WI38 (cell line): ENCODE measurements around the gene KATNB1.

Experiments used
- H3K4me3 ChIP-seq: 2 replicates; pipeline ENCODE4 v1.5.1; 2011; ENCODE audit warnings: low read depth, mild to moderate bottlenecking, control low read depth, low read length
- CTCF ChIP-seq: IDR thresholded peaks from 2 replicates; pipeline ENCODE4 v1.5.1; 2012; ENCODE audit warnings: low read depth, mild to moderate bottlenecking, control low read depth, low read length

The KATNB1 gene

DNA sequence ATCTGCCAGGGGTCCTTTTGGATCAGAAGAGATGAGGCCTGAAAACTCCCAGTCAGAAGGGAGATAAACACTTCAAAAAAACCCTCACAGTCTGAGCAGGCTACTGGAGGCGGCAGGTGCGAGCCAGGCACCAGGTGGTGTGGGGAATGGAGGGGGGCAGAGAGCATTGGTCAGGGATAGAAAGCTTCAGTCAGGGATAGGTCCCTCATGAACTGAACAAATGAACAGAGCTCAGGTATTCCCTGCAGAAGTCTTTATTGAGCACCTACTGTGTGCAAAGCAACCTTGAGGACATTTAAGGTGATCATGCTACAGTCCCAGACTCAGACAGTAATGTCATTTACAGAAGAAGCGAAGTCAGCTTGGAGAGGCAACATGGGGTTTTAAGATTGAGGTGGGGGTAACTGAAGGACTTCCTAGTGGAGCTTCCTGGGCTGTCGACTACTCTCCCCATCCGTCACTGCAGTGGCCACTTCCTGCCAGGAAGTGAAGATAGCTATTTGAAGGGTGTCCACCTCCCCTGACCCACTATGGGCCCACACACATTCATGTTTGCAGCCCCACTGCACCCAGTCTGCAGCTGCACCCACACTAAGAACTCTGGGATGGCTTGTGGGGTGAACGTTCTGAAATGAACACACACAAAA is 63.5 kb downstream of the KATNB1 start:
- no peak overlapping the region for H3K4me3 ChIP-seq
- TF ChIP-seq CTCF: no peak

GRCh38 chr16:57799600-57800199 is 64.1 kb downstream of the KATNB1 start:
- H3K4me3 ChIP-seq: no peak overlapping the region
- no peak for TF ChIP-seq CTCF

GRCh38 chr16:57800200-57801097 is 64.9 kb downstream of the KATNB1 start:
- H3K4me3 ChIP-seq: peak overlapping the region; percentile 89
- TF ChIP-seq CTCF: no peak

GRCh38 chr16:57801098-57801808 is 65.7 kb downstream of the KATNB1 start:
- 0 out of 2 replicates have a peak, but pooled peaks have one; percentile 13 for TF ChIP-seq CTCF
- H3K4me3 ChIP-seq: peak overlapping the region; percentile 89

- H3K4me3 ChIP-seq: peak overlapping the region; percentile 89
- no peak for TF ChIP-seq CTCF
These were observed 66.3 kb downstream of the KATNB1 start for GRCh38 chr16:57801809-57802340.

DNA sequence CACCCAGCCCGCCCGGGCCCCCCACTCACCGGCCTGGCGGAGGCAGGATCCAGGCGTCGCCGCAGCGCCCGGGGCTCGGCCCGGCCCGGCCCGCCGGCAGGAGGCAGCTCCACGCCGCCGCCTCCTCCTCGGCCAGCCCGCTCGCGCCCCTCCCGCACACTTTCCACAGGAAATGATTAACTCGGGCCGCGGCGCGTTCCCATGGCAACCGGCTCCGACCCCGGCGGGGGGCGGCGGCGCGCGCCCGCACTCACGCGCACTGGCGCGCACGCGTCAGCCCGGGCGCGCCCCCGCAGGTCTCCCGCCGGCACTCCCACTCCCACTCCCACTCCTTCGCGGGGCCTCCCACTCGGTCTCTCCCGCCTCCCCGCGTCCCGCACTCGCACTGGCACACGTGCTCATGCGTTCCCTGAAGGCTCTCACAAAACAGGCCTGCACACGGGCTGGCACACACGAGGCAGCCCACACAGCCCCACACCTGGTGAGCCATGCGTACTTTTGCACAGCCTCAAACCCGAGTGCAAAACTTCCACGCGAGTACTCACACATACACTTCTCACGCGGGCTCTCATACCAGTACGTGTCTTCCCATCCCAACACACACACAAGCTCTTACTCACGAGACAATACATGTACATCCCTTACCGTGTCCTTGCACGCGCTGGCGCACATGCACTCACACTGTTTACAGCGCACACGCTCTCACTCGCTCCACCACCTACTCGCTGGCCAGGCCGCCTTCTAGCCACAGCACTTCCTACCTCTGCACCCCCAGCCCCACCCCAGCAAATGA is 67.0 kb downstream of the KATNB1 start, which contains the start of gene KIFC3:
Gene KIFC3, minus strand, starts transcription at position 151 of the 793 bp plus-strand sequence. CDS start 4,248 bp downstream, outside the sequence.
- H3K4me3 ChIP-seq: peak within 1 kb of the TSS; percentile 89
- TF ChIP-seq CTCF: no peak
